SJCRH30 (cell line): ENCODE results near the gene CYP24A1. TPM values are rescaled to one million over a fixed set of nuclear protein-coding genes. Genes with fewer than 3 reads are reported as not detected.

Experiments used
- DNase-seq, 2 experiments: peaks; one replicate each; pipeline ENCODE4 v3.0.0-alpha.2; 2015 to 2020
- H3K27ac ChIP-seq: fragments of 250-450 bp; sonication (Bioruptor Pico); 2 replicates; pipeline ENCODE4 v1.5.1; 2020; ENCODE audit warnings: mild to moderate bottlenecking, moderate library complexity
- H3K27me3 ChIP-seq: fragments of 250-450 bp; sonication (Bioruptor Pico); 2 replicates; pipeline ENCODE4 v1.5.1; 2020; ENCODE audit warnings: mild to moderate bottlenecking, moderate library complexity
- H3K36me3 ChIP-seq: fragments of 250-450 bp; sonication (Bioruptor Pico); 2 replicates; pipeline ENCODE4 v1.5.1; 2020; ENCODE audit warnings: mild to moderate bottlenecking, moderate library complexity
- H3K4me1 ChIP-seq: fragments of 250-450 bp; sonication (Bioruptor Pico); 2 replicates; pipeline ENCODE4 v1.5.1; 2020; ENCODE audit warnings: mild to moderate bottlenecking, moderate library complexity
- H3K4me3 ChIP-seq: fragments of 250-450 bp; sonication (Bioruptor Pico); 2 replicates; pipeline ENCODE4 v1.5.1; 2020; ENCODE audit warnings: mild to moderate bottlenecking, moderate library complexity
- H3K9me3 ChIP-seq: fragments of 250-450 bp; sonication (Bioruptor Pico); replicated peaks from 2 replicates; pipeline ENCODE4 v1.5.1; 2020; ENCODE audit warnings: mild to moderate bottlenecking, moderate library complexity
- total RNA-seq: library from RNA; depleted of rRNA; stranded (reverse); fragments of >200 nt; shearing (Covaris generic); gene quantifications from 2 replicates; pipeline ENCODE4 v1.2.3, GENCODE V29; 2014

Gene CYP24A1
- total RNA-seq, 1 experiment from 2014 or later = not detected

DNA sequence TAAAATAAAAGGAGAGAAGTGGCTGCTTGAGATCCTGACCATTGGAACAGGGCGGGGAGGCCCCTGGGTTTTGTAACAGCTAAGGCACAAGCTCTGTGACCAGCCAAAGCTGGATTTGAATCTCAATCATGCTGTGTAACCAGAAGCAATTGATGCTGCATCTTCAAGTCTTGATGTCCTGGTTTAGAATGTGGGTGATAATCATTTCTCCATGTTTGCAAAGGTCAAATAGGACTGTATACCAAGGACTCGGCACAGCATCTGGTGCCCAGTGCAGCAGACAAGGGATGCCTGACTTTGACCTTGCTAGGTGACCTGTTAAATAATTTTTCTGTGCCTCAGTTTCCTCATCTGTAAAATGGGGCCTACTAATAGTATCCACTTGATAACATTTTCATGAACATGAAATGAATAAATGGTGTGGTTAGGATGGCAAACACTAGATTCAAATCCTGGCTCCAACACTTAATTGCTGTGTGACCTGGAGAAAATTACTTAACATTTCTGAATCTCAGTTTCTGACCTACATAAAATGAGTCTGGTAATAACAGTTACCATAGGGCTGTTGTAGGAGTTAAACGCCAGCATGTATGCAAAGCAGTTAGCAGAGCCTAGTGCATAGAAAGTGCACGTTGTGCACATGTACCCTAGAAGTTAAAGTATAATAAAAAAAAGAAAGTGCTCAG is 57.1 kb downstream of the CYP24A1 start:
- Histone ChIP-seq H3K9me3 (0 out of 2 replicates have a peak, but pooled peaks cover 3% of the 10 kb centered on the region), H3K4me3 (no peak overlapping the region), H3K36me3 (no peaks in the 10 kb centered on the region), H3K4me1 (no peaks in the 10 kb centered on the region), H3K27ac (no peak overlapping the region), H3K27me3 (peaks cover 22% of the 10 kb centered on the region)
- no peak for DNase-seq

GRCh38 chr20:54115172-54115854 is 58.5 kb downstream of the CYP24A1 start:
- no peaks in the 10 kb centered on the region for H3K4me1 ChIP-seq
- no peak overlapping the region for H3K27ac ChIP-seq
- 0 out of 2 replicates have a peak, but pooled peaks cover 3% of the 10 kb centered on the region for H3K9me3 ChIP-seq
- H3K4me3 ChIP-seq = no peak overlapping the region
- DNase-seq = no peak
- H3K36me3 ChIP-seq = no peaks in the 10 kb centered on the region
- peaks cover 24% of the 10 kb centered on the region for H3K27me3 ChIP-seq

DNA sequence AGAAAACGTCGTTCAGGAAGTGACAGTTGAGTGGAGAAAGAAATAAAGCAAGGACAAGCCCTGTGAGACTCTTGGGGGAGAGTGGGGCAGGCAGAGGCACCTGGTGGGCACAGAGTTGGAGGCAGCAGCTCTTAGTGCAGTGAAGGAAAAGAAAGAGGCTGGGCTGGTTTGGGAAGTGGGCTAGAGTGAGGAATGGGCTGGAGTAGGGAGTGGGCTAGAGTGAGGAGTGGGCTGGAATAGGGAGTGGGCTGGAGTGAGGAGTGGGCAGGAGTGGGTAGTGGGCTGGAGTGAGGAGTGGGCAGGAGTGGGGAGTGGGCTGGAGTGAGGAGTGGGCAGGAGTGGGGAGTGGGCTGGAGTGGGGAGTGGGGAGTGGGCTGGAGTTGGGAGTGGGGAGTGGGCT is 59.7 kb downstream of the CYP24A1 start:
- no peaks in the 10 kb centered on the region for H3K36me3 ChIP-seq
- no peak overlapping the region for H3K27ac ChIP-seq
- no peaks in the 10 kb centered on the region for H3K4me1 ChIP-seq
- H3K9me3 ChIP-seq = 0 out of 2 replicates have a peak, but pooled peaks cover 5% of the 10 kb centered on the region
- H3K4me3 ChIP-seq = no peak overlapping the region
- peaks cover 24% of the 10 kb centered on the region for H3K27me3 ChIP-seq
- DNase-seq = no peak

- Histone ChIP-seq H3K9me3 (0 out of 2 replicates have a peak, but pooled peaks cover 3% of the 10 kb centered on the region), H3K27ac (no peak overlapping the region), H3K4me1 (no peaks in the 10 kb centered on the region), H3K4me3 (no peak overlapping the region), H3K36me3 (no peaks in the 10 kb centered on the region), H3K27me3 (peaks cover 24% of the 10 kb centered on the region)
- DNase-seq = no peak
These were observed 60.2 kb downstream of the CYP24A1 start for GRCh38 chr20:54113566-54113965.

DNA sequence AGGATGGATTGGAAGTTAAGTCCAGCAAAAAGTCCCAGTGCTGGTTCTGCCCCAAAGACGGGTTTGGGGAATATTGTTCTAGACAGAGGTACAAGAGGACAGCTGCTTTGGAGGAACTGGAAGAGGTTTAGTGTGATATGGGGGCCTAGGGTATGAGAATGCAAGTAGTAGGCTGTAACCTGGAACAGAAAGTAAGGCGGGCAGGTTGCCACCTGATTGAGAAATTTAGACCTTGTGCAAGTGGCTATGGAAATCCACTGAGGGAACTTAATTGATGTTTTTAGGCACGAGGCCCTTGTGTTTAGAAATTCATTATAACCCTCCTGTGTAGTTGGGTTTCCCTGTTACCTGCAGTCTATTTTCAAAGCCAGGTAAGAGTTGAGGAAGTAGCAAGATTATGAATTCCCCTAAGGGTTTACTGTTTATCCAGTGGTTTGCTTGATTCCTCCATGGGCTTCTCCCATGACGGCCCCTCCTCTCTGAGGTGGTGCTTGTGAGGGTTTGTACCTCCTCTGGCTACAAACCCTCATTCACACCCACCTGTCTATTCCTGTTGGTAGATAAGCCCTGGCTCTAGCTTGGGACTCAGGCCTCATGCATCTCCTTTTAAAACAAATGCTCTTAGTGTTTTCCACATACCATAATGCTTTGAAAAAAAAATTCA is 61.4 kb downstream of the CYP24A1 start:
- no peak for DNase-seq
- Histone ChIP-seq H3K36me3 (no peaks in the 10 kb centered on the region), H3K4me3 (no peak overlapping the region)

GRCh38 chr20:54111460-54111859 is 62.3 kb downstream of the CYP24A1 start:
- peaks cover 12% of the 10 kb centered on the region for H3K27me3 ChIP-seq
- H3K27ac ChIP-seq = no peak overlapping the region
- H3K4me1 ChIP-seq = no peaks in the 10 kb centered on the region
- no peaks in the 10 kb centered on the region for H3K36me3 ChIP-seq
- H3K4me3 ChIP-seq = no peak overlapping the region
- 0 out of 2 replicates have a peak, but pooled peaks cover 3% of the 10 kb centered on the region for H3K9me3 ChIP-seq
- no peak for DNase-seq

More for the DNA sequence above, 61.4 kb downstream of the CYP24A1 start:
- peaks cover 19% of the 10 kb centered on the region for H3K27me3 ChIP-seq
- 0 out of 2 replicates have a peak, but pooled peaks cover 3% of the 10 kb centered on the region for H3K9me3 ChIP-seq
- no peak overlapping the region for H3K27ac ChIP-seq
- H3K4me1 ChIP-seq = no peaks in the 10 kb centered on the region

DNA sequence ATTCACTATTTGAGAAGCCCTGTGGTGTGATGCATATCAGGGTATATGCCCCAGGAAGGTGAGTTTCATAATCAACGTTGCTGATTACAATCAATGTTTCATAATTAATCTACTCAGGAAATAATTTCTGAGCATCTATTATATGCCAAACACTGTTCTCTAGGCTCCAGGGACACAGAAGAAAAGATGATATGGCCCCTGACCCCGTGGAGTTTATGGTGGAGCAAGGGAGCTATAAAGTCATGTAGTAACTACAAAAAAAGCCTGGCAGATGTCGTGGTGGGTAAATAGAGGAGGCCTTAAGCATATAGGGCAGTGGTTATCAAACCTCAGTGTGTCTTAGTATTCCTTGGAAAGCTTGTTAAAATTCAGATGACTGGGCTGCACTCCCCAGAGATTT is 63.3 kb downstream of the CYP24A1 start:
- no peaks in the 10 kb centered on the region for H3K4me1 ChIP-seq
- no peak overlapping the region for H3K4me3 ChIP-seq
- H3K36me3 ChIP-seq = no peaks in the 10 kb centered on the region
- H3K27me3 ChIP-seq = peaks cover 7% of the 10 kb centered on the region; the same call in 1 of the 2 replicates
- DNase-seq = no peak
- no peak overlapping the region for H3K27ac ChIP-seq
- H3K9me3 ChIP-seq = 0 out of 2 replicates have a peak, but pooled peaks cover 3% of the 10 kb centered on the region

DNA sequence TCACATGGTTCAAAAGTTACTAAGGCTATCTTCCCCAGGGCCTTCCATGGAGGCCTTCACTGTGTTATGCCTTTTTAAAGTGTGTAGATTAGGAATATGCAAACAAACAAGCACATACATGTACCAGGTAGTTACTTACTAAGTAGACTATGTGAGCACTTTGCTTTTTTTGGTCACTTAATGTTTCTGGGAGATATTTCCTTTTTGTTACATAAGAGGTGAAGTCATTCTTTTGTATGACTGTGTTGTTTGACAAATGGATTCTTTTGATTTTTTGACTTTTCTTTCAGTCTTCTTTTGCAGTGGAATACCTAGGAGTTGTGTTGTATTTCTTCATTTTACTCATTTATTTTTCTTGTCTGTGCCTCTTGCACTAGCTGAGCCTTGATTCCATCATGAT is 63.7 kb downstream of the CYP24A1 start:
- Histone ChIP-seq H3K4me1 (no peaks in the 10 kb centered on the region), H3K27me3 (peaks cover 7% of the 10 kb centered on the region; the same call in 1 of the 2 replicates), H3K9me3 (0 out of 2 replicates have a peak, but pooled peaks cover 3% of the 10 kb centered on the region), H3K27ac (no peak overlapping the region), H3K36me3 (no peaks in the 10 kb centered on the region), H3K4me3 (no peak overlapping the region)
- DNase-seq = no peak

GRCh38 chr20:54108817-54109216 is 65.0 kb downstream of the CYP24A1 start:
- Histone ChIP-seq H3K36me3 (no peaks in the 10 kb centered on the region), H3K27ac (no peak overlapping the region), H3K27me3 (peaks cover 12% of the 10 kb centered on the region; the same call in 1 of the 2 replicates), H3K4me3 (no peak overlapping the region), H3K4me1 (no peaks in the 10 kb centered on the region), H3K9me3 (0 out of 2 replicates have a peak, but pooled peaks cover 3% of the 10 kb centered on the region)
- no peak for DNase-seq

DNA sequence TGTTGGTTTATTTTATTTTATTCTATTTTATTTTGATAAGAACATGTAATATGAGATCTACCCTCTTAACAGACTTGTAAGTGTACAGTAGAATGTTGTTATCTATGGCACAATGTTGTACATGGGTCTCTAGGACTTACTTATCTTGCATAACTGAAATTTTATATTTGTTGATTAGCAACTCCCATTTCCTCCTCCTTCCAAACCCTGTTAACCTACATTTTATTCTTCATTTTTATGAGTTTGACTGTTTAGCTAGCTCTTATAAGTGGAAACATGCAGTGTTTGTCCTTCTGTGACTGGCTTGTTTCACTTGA is 65.5 kb downstream of the CYP24A1 start:
- Histone ChIP-seq H3K36me3 (no peaks in the 10 kb centered on the region), H3K9me3 (0 out of 2 replicates have a peak, but pooled peaks cover 3% of the 10 kb centered on the region), H3K4me1 (no peaks in the 10 kb centered on the region), H3K27ac (no peak overlapping the region), H3K27me3 (peaks cover 12% of the 10 kb centered on the region; the same call in 1 of the 2 replicates), H3K4me3 (no peak overlapping the region)
- DNase-seq = no peak

GRCh38 chr20:54107600-54108325 is 66.0 kb downstream of the CYP24A1 start:
- no peak for DNase-seq
- no peaks in the 10 kb centered on the region for H3K4me1 ChIP-seq
- no peak overlapping the region for H3K27ac ChIP-seq
- H3K36me3 ChIP-seq = no peaks in the 10 kb centered on the region
- H3K4me3 ChIP-seq = no peak overlapping the region
- H3K27me3 ChIP-seq = peaks cover 12% of the 10 kb centered on the region; the same call in 1 of the 2 replicates
- 0 out of 2 replicates have a peak, but pooled peaks cover 3% of the 10 kb centered on the region for H3K9me3 ChIP-seq

- H3K27me3 ChIP-seq = peaks cover 12% of the 10 kb centered on the region; the same call in 1 of the 2 replicates
- no peak overlapping the region for H3K4me3 ChIP-seq
- no peaks in the 10 kb centered on the region for H3K36me3 ChIP-seq
- H3K9me3 ChIP-seq = 0 out of 2 replicates have a peak, but pooled peaks cover 3% of the 10 kb centered on the region
- H3K4me1 ChIP-seq = no peaks in the 10 kb centered on the region
- no peak overlapping the region for H3K27ac ChIP-seq
- no peak for DNase-seq
These were observed 66.6 kb downstream of the CYP24A1 start for GRCh38 chr20:54107181-54107580.

DNA sequence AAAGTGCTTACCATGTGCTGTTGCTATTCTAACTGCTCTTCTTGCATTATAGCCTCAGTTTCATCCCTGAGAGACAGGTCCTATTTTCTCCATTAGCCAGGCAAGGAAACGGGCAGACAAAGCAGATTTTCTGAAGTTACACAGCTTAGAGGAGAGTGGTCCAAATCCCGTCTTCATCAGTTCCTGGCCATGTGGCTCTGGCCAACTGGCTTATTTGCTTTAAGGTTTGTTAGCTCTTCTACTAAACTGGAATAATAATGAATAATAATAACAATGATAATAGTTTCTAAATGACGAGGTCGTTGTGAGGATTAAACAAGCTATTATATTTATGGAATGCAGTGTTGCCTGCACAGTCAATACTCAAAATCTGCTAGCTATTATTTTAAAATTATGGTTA is 67.6 kb downstream of the CYP24A1 start:
- no peaks in the 10 kb centered on the region for H3K4me1 ChIP-seq
- 0 out of 2 replicates have a peak, but pooled peaks cover 3% of the 10 kb centered on the region for H3K9me3 ChIP-seq
- no peak for DNase-seq
- H3K36me3 ChIP-seq = no peaks in the 10 kb centered on the region
- no peak overlapping the region for H3K4me3 ChIP-seq
- 0 out of 2 replicates have a peak, but pooled peaks cover 5% of the 10 kb centered on the region for H3K27me3 ChIP-seq
- no peak overlapping the region for H3K27ac ChIP-seq

GRCh38 chr20:54105653-54106052 is 68.1 kb downstream of the CYP24A1 start:
- H3K9me3 ChIP-seq = 0 out of 2 replicates have a peak, but pooled peaks cover 3% of the 10 kb centered on the region
- no peaks in the 10 kb centered on the region for H3K36me3 ChIP-seq
- H3K27me3 ChIP-seq = 0 out of 2 replicates have a peak, but pooled peaks cover 5% of the 10 kb centered on the region
- H3K4me3 ChIP-seq = no peak overlapping the region
- DNase-seq = no peak
- H3K4me1 ChIP-seq = no peaks in the 10 kb centered on the region
- no peak overlapping the region for H3K27ac ChIP-seq
